HEK293 (cell line): ENCODE data around the gene CWF19L1.

Experiments
- CTCF ChIA-PET: fragments of 350-600 bp; formaldehyde crosslinking; extraction: SDS; loops from one replicate; lab custom pipeline; 2021; ENCODE audit warnings: antibody characterized with exemption; lab: Yijun Ruan, JAX
- POLR2A ChIA-PET: fragments of 300-600 bp; formaldehyde crosslinking; extraction: SDS; loops from one replicate; lab custom pipeline; 2020; ENCODE audit warnings: antibody characterized with exemption, inconsistent platforms; lab: Yijun Ruan, JAX
- H3K27ac ChIP-seq: fragments of 200-500 bp; sonication (Bioruptor generic); 2 replicates; pipeline ENCODE4 v1.5.1; 2014; ENCODE audit warnings: low read depth, low read length, control low read depth, inconsistent platforms; ENCODE audit errors: extremely low read depth
- H3K36me3 ChIP-seq, 2 experiments: fragments of 200-500 bp in 1 of 2; sonication (Bioruptor generic) in 1 of 2; 1 replicate in 1 of 2; 2 replicates in 1 of 2; pipeline ENCODE4 v1.5.1; 2014 to 2017; ENCODE audit warnings: inconsistent platforms in 2 of 2, low read length in 2 of 2; ENCODE audit not compliant: control insufficient read depth in 2 of 2, insufficient read depth in 1 of 2
- H3K4me1 ChIP-seq: fragments of 200-500 bp; sonication (Bioruptor generic); 2 replicates; pipeline ENCODE4 v1.5.1; 2014; ENCODE audit warnings: mild to moderate bottlenecking, low read length, inconsistent platforms; ENCODE audit not compliant: control insufficient read depth, insufficient read depth
- H3K4me3 ChIP-seq: 2 replicates; pipeline ENCODE4 v1.5.1; 2011; ENCODE audit warnings: low read depth, mild to moderate bottlenecking, control low read depth, low read length, moderate library complexity
- H3K9me3 ChIP-seq: fragments of 200-500 bp; sonication (Bioruptor generic); 2 replicates; pipeline ENCODE4 v1.5.1; 2014; ENCODE audit warnings: low read depth, low read length, inconsistent platforms; ENCODE audit not compliant: control insufficient read depth, insufficient read depth
- BCL11B ChIP-seq: fragments of 450-650 bp; formaldehyde crosslinking; IDR thresholded peaks from 2 replicates; pipeline ENCODE4 v1.5.1; 2016; ENCODE audit warnings: low read depth, missing biosample characterization, missing genetic modification characterization
- HOXA7 ChIP-seq: sonication (generic); formaldehyde crosslinking; IDR thresholded peaks from 2 replicates; pipeline ENCODE4 v1.8.1; 2022; ENCODE audit warnings: missing genetic modification reagents, borderline replicate concordance
- IKZF3 ChIP-seq: fragments of 450-650 bp; IDR thresholded peaks from 2 replicates; pipeline ENCODE4 v1.5.0; 2018; ENCODE audit warnings: missing biosample characterization, mild to moderate bottlenecking, missing genetic modification characterization, moderate library complexity
- SETDB1 ChIP-seq: IDR thresholded peaks from one replicate; pipeline ENCODE4 v1.6.1; 2017; ENCODE audit warnings: mild to moderate bottlenecking, low read length, moderate library complexity, mixed read lengths; ENCODE audit not compliant: insufficient read length
- ZNF10 ChIP-seq: fragments of 450-650 bp; formaldehyde crosslinking; IDR thresholded peaks from 2 replicates; pipeline ENCODE4 v1.5.1; 2017; ENCODE audit warnings: missing biosample characterization, missing genetic modification characterization
- ZNF114 ChIP-seq: fragments of 450-650 bp; formaldehyde crosslinking; IDR thresholded peaks from 2 replicates; pipeline ENCODE4 v1.5.0; 2017; ENCODE audit warnings: missing biosample characterization, missing genetic modification characterization
- ZNF121 ChIP-seq: fragments of 450-650 bp; formaldehyde crosslinking; IDR thresholded peaks from 2 replicates; pipeline ENCODE4 v1.5.1; 2016; ENCODE audit warnings: missing biosample characterization, missing genetic modification characterization
- ZNF146 ChIP-seq: fragments of 450-650 bp; formaldehyde crosslinking; IDR thresholded peaks from 2 replicates; pipeline ENCODE4 v1.5.1; 2016; ENCODE audit warnings: missing biosample characterization, missing genetic modification characterization
- ZNF169 ChIP-seq: fragments of 450-650 bp; formaldehyde crosslinking; IDR thresholded peaks from 2 replicates; pipeline ENCODE4 v1.5.1; 2016; ENCODE audit warnings: missing biosample characterization, missing genetic modification characterization
- ZNF23 ChIP-seq: fragments of 450-650 bp; formaldehyde crosslinking; IDR thresholded peaks from 2 replicates; pipeline ENCODE4 v1.5.1; 2016; ENCODE audit warnings: missing biosample characterization, missing genetic modification characterization, borderline replicate concordance
- ZNF274 ChIP-seq, 2 experiments: fragments of 200-500 bp in 1 of 2; fragments of 450-650 bp in 1 of 2; sonication (Bioruptor generic) in 1 of 2; formaldehyde crosslinking in 1 of 2; IDR thresholded peaks; 2 replicates each; pipeline versions ENCODE4 v1.5.1 to v1.6.1; 2014 to 2016; ENCODE audit warnings: borderline replicate concordance in 1 of 2, inconsistent platforms in 1 of 2, low read length in 1 of 2, missing biosample characterization in 1 of 2, missing genetic modification characterization in 1 of 2
- ZNF350 ChIP-seq: fragments of 450-650 bp; formaldehyde crosslinking; IDR thresholded peaks from 2 replicates; pipeline ENCODE4 v1.5.0; 2017; ENCODE audit warnings: missing biosample characterization, mild to moderate bottlenecking, missing genetic modification characterization
- ZNF354C ChIP-seq: fragments of 450-650 bp; formaldehyde crosslinking; IDR thresholded peaks from 2 replicates; pipeline ENCODE4 v1.5.1; 2016; ENCODE audit warnings: missing biosample characterization, missing genetic modification characterization, low read depth, borderline replicate concordance
- ZNF426 ChIP-seq: fragments of 450-650 bp; formaldehyde crosslinking; IDR thresholded peaks from 2 replicates; pipeline ENCODE4 v1.5.1; 2017; ENCODE audit warnings: missing biosample characterization, missing genetic modification characterization, mild to moderate bottlenecking, inconsistent platforms, moderate library complexity
- ZNF654 ChIP-seq: fragments of 450-650 bp; formaldehyde crosslinking; IDR thresholded peaks from 2 replicates; pipeline ENCODE4 v1.5.1; 2016; ENCODE audit warnings: low read depth, missing biosample characterization, missing genetic modification characterization
- ZNF660 ChIP-seq: fragments of 450-650 bp; IDR thresholded peaks from 2 replicates; pipeline ENCODE4 v1.5.1; 2018; ENCODE audit warnings: missing biosample characterization, mild to moderate bottlenecking, missing genetic modification characterization
- ZNF664 ChIP-seq: fragments of 450-650 bp; formaldehyde crosslinking; IDR thresholded peaks from 2 replicates; pipeline ENCODE4 v1.5.1; 2016; ENCODE audit warnings: missing biosample characterization, missing genetic modification characterization
- TF ChIP-seq, protein P1 (sequence below): fragments of 450-650 bp; formaldehyde crosslinking; IDR thresholded peaks from 2 replicates; pipeline ENCODE4 v1.5.1; 2016; ENCODE audit warnings: missing biosample characterization, missing genetic modification characterization, borderline replicate concordance
- TF ChIP-seq, protein P2 (sequence below): fragments of 450-650 bp; formaldehyde crosslinking; IDR thresholded peaks from 2 replicates; pipeline ENCODE4 v1.5.1; 2016; ENCODE audit warnings: missing biosample characterization, missing genetic modification characterization
- TF ChIP-seq, protein P3 (sequence below): fragments of 450-650 bp; formaldehyde crosslinking; IDR thresholded peaks from 2 replicates; pipeline ENCODE4 v1.5.1; 2016; ENCODE audit warnings: missing biosample characterization, missing genetic modification characterization

The CWF19L1 gene

DNA sequence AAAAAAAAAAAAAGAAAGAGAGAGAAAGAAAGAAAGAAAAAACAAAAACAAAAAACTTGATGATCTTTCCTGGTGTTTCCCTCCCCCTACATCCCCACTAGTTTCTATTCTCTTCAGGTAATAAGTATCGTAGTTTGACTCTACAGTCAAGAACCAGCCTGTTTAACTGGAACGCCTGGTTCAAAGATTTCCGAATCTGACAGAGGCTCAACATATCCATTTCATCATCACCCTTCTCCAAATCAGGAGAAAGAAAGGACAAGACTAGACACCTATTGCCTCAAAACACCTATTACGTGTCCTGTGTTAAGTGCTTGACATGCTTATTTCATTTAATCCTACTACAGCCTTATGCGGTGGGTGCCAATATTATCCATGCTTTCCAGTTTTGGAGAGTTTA, 39.4 kb upstream of the CWF19L1 start:
- no peaks in the 10 kb centered on the region for H3K4me1 ChIP-seq
- H3K36me3 ChIP-seq = no peaks in the 10 kb centered on the region
- no peak for TF ChIP-seq IKZF3 (tag by site-specific recombination)
- no peak for TF ChIP-seq SETDB1
- TF ChIP-seq HOXA7 = no peak
- TF ChIP-seq, protein P1, sequence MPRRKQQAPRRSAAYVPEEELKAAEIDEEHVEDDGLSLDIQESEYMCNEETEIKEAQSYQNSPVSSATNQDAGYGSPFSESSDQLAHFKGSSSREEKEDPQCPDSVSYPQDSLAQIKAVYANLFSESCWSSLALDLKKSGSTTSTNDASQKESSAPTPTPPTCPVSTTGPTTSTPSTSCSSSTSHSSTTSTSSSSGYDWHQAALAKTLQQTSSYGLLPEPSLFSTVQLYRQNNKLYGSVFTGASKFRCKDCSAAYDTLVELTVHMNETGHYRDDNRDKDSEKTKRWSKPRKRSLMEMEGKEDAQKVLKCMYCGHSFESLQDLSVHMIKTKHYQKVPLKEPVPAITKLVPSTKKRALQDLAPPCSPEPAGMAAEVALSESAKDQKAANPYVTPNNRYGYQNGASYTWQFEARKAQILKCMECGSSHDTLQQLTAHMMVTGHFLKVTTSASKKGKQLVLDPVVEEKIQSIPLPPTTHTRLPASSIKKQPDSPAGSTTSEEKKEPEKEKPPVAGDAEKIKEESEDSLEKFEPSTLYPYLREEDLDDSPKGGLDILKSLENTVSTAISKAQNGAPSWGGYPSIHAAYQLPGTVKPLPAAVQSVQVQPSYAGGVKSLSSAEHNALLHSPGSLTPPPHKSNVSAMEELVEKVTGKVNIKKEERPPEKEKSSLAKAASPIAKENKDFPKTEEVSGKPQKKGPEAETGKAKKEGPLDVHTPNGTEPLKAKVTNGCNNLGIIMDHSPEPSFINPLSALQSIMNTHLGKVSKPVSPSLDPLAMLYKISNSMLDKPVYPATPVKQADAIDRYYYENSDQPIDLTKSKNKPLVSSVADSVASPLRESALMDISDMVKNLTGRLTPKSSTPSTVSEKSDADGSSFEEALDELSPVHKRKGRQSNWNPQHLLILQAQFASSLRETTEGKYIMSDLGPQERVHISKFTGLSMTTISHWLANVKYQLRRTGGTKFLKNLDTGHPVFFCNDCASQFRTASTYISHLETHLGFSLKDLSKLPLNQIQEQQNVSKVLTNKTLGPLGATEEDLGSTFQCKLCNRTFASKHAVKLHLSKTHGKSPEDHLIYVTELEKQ (tag by site-specific recombination) = no peak
- POLR2A ChIA-PET = interaction anchor here (0.6 kb wide), 1 partner anchor 31 kb away, joined by 5 read pairs; no protein-coding TSS in a partner anchor
- CTCF ChIA-PET = interaction anchor here (1.4 kb wide), 1 partner anchor 212 kb away, joined by 4 read pairs; no protein-coding TSS in a partner anchor
- no peaks in the 10 kb centered on the region for H3K9me3 ChIP-seq
- H3K27ac ChIP-seq = no peak overlapping the region
- H3K4me3 ChIP-seq = no peak overlapping the region

DNA sequence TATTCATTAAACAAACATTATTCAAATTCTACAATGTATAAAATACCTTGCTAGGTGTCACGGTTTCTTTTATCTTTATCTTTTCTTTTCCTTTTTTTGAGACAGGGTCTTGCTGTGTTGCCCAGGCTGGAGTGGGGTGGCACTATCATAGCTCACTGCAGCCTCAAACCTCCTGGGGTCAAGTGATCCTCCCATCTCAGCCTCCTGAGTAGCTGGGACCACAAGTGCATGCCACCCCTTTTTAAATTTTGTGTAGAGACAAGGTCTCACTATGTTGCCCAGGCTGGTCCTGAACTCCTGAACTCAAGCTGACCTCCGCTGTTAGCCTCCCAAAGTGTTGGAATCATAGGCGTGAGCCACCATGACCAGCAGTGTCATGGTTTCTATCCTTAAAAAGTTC, 37.0 kb upstream of the CWF19L1 start:
- ChIA-PET POLR2A (interaction anchor here (0.7 kb wide), 1 partner anchor 47 kb away, joined by 8 read pairs; no protein-coding TSS in a partner anchor), CTCF (interaction anchor here (0.9 to 3.2 kb wide), 7 partner anchors 34 to 214 kb away, joined by 3 to 23 read pairs (median 4); no protein-coding TSS in a partner anchor)
- H3K36me3 ChIP-seq = no peaks in the 10 kb centered on the region
- no peaks in the 10 kb centered on the region for H3K4me1 ChIP-seq
- no peak overlapping the region for H3K27ac ChIP-seq
- H3K9me3 ChIP-seq = no peaks in the 10 kb centered on the region
- no peak overlapping the region for H3K4me3 ChIP-seq
- TF ChIP-seq ZNF169 (no peak), ZNF121 (tag by site-specific recombination) (peak; percentile 88)

DNA sequence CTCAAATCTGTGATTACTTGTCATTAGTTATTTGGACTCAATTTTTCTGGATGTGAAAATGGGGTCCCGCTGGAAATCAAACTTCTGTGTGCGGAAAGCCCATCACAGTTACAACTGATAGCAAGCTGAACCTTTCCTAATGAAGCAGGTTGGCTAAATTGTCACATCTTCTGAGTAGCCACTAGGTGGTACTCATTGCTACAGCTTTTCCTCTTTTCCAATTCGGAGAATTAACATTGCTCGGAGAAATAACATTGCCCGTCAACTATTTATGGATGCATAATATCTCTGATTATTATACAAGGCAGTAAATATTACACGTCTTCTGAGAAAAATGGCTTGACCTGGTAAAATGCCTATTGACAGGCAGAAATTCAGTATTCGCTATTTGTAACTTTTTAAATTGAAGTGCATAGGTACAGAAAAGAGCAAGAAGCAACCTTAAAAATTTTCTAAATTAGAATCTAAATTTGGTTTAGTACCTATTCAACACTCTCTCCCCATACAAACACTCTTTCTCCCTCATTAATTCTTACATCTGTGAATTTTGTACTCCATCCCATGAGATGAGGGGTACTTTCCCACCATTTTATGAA, 36.4 kb upstream of the CWF19L1 start:
- H3K36me3 ChIP-seq = no peaks in the 10 kb centered on the region
- CTCF ChIA-PET = interaction anchor here (0.6 to 3.2 kb wide), 16 partner anchors 8 to 750 kb away, joined by 3 to 23 read pairs (median 4); no protein-coding TSS in a partner anchor
- no peaks in the 10 kb centered on the region for H3K9me3 ChIP-seq
- no peak overlapping the region for H3K4me3 ChIP-seq
- no peaks in the 10 kb centered on the region for H3K4me1 ChIP-seq
- TF ChIP-seq ZNF350 (tag by site-specific recombination) = no peak
- TF ChIP-seq ZNF146 = no peak
- TF ChIP-seq, protein P2, sequence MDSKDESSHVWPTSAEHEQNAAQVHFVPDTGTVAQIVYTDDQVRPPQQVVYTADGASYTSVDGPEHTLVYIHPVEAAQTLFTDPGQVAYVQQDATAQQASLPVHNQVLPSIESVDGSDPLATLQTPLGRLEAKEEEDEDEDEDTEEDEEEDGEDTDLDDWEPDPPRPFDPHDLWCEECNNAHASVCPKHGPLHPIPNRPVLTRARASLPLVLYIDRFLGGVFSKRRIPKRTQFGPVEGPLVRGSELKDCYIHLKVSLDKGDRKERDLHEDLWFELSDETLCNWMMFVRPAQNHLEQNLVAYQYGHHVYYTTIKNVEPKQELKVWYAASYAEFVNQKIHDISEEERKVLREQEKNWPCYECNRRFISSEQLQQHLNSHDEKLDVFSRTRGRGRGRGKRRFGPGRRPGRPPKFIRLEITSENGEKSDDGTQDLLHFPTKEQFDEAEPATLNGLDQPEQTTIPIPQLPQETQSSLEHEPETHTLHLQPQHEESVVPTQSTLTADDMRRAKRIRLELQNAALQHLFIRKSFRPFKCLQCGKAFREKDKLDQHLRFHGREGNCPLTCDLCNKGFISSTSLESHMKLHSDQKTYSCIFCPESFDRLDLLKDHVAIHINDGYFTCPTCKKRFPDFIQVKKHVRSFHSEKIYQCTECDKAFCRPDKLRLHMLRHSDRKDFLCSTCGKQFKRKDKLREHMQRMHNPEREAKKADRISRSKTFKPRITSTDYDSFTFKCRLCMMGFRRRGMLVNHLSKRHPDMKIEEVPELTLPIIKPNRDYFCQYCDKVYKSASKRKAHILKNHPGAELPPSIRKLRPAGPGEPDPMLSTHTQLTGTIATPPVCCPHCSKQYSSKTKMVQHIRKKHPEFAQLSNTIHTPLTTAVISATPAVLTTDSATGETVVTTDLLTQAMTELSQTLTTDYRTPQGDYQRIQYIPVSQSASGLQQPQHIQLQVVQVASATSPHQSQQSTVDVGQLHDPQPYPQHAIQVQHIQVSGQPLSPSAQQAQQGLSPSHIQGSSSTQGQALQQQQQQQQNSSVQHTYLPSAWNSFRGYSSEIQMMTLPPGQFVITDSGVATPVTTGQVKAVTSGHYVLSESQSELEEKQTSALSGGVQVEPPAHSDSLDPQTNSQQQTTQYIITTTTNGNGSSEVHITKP (tag by site-specific recombination) = 0 out of 2 replicates have a peak, but pooled peaks have one; percentile 16
- TF ChIP-seq ZNF354C = no peak
- peak; percentile 85 for TF ChIP-seq ZNF660
- no peak for TF ChIP-seq ZNF664 (tag by site-specific recombination)
- no peak for TF ChIP-seq ZNF114
- no peak for TF ChIP-seq BCL11B (tag by site-specific recombination)
- no peak for TF ChIP-seq ZNF274 (IDR thresholded peaks at IDR 0.05; ENCODE audit: low read length)
- TF ChIP-seq ZNF274 (tag by site-specific recombination; IDR thresholded peaks at IDR 0.05; ENCODE audit: borderline replicate concordance) = no peak
- TF ChIP-seq ZNF10 (tag by site-specific recombination) = peak; percentile 67; the same call in 1 of the 2 replicates
- peak; percentile 70 for TF ChIP-seq ZNF654 (tag by site-specific recombination)
- no peak for TF ChIP-seq ZNF426 (tag by site-specific recombination)
- TF ChIP-seq, protein P3, sequence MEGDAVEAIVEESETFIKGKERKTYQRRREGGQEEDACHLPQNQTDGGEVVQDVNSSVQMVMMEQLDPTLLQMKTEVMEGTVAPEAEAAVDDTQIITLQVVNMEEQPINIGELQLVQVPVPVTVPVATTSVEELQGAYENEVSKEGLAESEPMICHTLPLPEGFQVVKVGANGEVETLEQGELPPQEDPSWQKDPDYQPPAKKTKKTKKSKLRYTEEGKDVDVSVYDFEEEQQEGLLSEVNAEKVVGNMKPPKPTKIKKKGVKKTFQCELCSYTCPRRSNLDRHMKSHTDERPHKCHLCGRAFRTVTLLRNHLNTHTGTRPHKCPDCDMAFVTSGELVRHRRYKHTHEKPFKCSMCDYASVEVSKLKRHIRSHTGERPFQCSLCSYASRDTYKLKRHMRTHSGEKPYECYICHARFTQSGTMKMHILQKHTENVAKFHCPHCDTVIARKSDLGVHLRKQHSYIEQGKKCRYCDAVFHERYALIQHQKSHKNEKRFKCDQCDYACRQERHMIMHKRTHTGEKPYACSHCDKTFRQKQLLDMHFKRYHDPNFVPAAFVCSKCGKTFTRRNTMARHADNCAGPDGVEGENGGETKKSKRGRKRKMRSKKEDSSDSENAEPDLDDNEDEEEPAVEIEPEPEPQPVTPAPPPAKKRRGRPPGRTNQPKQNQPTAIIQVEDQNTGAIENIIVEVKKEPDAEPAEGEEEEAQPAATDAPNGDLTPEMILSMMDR (tag by site-specific recombination) = peak; percentile 28; the same call in 1 of the 2 replicates
- no peak for TF ChIP-seq ZNF23 (tag by site-specific recombination)
- TF ChIP-seq, all 188 proteins: peak for 5
- POLR2A ChIA-PET = no interaction called here
- no peak overlapping the region for H3K27ac ChIP-seq
